ENCODE results near the gene CHCHD4.
"Not testable (repeated sequence)": the region's sequence is repeated elsewhere in the genome, so short reads cannot be mapped to it uniquely, and the experiment has no call there.

The CHCHD4 gene

GRCh38 chr3:14120921-14121448 lies 3.7 kb downstream of the CHCHD4 start:
- DNase-seq (ENCODE audit: low read depth in 2 of 3, low spot score in 2 of 3) = not testable (repeated sequence)

GRCh38 chr3:14120111-14120920 lies 4.4 kb downstream of the CHCHD4 start:
- no peak for DNase-seq (ENCODE audit: low read depth in 2 of 3, low spot score in 2 of 3)

GRCh38 chr3:14119651-14120050 lies 5.0 kb downstream of the CHCHD4 start:
- no peak for DNase-seq (ENCODE audit: low read depth in 2 of 3, low spot score in 2 of 3)

- DNase-seq (ENCODE audit: low read depth in 2 of 3, low spot score in 2 of 3) = no peak
Observed at GRCh38 chr3:14118400-14119381, 6.0 kb downstream of the CHCHD4 start.

GRCh38 chr3:14117468-14118399 lies 6.9 kb downstream of the CHCHD4 start:
- DNase-seq (ENCODE audit: low read depth in 2 of 3, low spot score in 2 of 3) = no peak

- no peak for DNase-seq (ENCODE audit: low read depth in 2 of 3, low spot score in 2 of 3)
Observed at GRCh38 chr3:14113965-14114635, 10.6 kb downstream of the CHCHD4 start.

- no peak for DNase-seq (ENCODE audit: low read depth in 2 of 3, low spot score in 2 of 3)
Observed at GRCh38 chr3:14110699-14111098, 14.0 kb downstream of the CHCHD4 start.

GRCh38 chr3:14109821-14110220 lies 14.8 kb downstream of the CHCHD4 start:
- not testable (repeated sequence) for DNase-seq (ENCODE audit: low read depth in 2 of 3, low spot score in 2 of 3)

- no peak for DNase-seq (ENCODE audit: low read depth in 2 of 3, low spot score in 2 of 3)
Observed at GRCh38 chr3:14097616-14098391, 26.9 kb downstream of the CHCHD4 start.

GRCh38 chr3:14096742-14097141 lies 27.9 kb downstream of the CHCHD4 start:
- no peak for DNase-seq (ENCODE audit: low read depth in 2 of 3, low spot score in 2 of 3)

GRCh38 chr3:14093831-14094230 lies 30.8 kb downstream of the CHCHD4 start:
- no peak for DNase-seq (ENCODE audit: low read depth in 2 of 3, low spot score in 2 of 3)

- no peak for DNase-seq (ENCODE audit: low read depth in 2 of 3, low spot score in 2 of 3)
Observed at GRCh38 chr3:14092464-14092863, 32.2 kb downstream of the CHCHD4 start.

- DNase-seq (ENCODE audit: low read depth in 2 of 3, low spot score in 2 of 3) = not testable (repeated sequence)
Observed at GRCh38 chr3:14091959-14092358, 32.7 kb downstream of the CHCHD4 start.

GRCh38 chr3:14087461-14087860 lies 37.2 kb downstream of the CHCHD4 start:
- DNase-seq (ENCODE audit: low read depth in 2 of 3, low spot score in 2 of 3) = not testable (repeated sequence)

- no peak for DNase-seq (ENCODE audit: low read depth in 2 of 3, low spot score in 2 of 3)
Observed at GRCh38 chr3:14082108-14082657, 42.5 kb downstream of the CHCHD4 start.

GRCh38 chr3:14077310-14077709 lies 47.4 kb downstream of the CHCHD4 start:
- no peak for DNase-seq (ENCODE audit: low read depth in 2 of 3, low spot score in 2 of 3)

GRCh38 chr3:14075233-14075632 lies 49.4 kb downstream of the CHCHD4 start:
- DNase-seq (ENCODE audit: low read depth in 2 of 3, low spot score in 2 of 3) = not testable (repeated sequence)

- no peak for DNase-seq (ENCODE audit: low read depth in 2 of 3, low spot score in 2 of 3)
Observed at GRCh38 chr3:14064910-14065309, 59.8 kb downstream of the CHCHD4 start.

GRCh38 chr3:14063152-14063551 lies 61.5 kb downstream of the CHCHD4 start:
- DNase-seq (ENCODE audit: low read depth in 2 of 3, low spot score in 2 of 3) = no peak

All from activated CD8-positive, alpha-beta memory T cell treated with anti-CD3 and anti-CD28 coated beads for 48 hours (primary cell).